A673 (cell line): ENCODE measurements around the gene NOX4.

ENCODE experiments used
- CTCF ChIP-seq: fragments of 300-800, 200-600 bp; sonication (generic); conservative IDR thresholded peaks from 2 replicates; pipeline ENCODE4 v1.5.1; 2017; ENCODE audit warnings: low read depth, mild to moderate bottlenecking, antibody characterized with exemption, low read length, moderate library complexity, mixed read lengths
- EZH2 ChIP-seq: fragments of 200-600 bp; sonication (generic); IDR thresholded peaks from 2 replicates; pipeline ENCODE4 v1.6.1; 2017; ENCODE audit warnings: borderline replicate concordance, low read depth, mild to moderate bottlenecking, mixed read lengths, antibody characterized with exemption, low read length; ENCODE audit not compliant: poor library complexity, severe bottlenecking

- TF ChIP-seq CTCF (no peak), EZH2 (no peak)
Observed at GRCh38 chr11:89346601-89347000, 144.6 kb downstream of the NOX4 start.
